ENCODE measurements around the gene HSD11B2. TPM values are rescaled to one million over a fixed set of nuclear protein-coding genes. Genes with fewer than 3 reads are reported as not detected.

Gene HSD11B2
- total RNA-seq, 1 donor from 2014 or later = 2.4 TPM

GRCh38 chr16:67456391-67457081, 25.6 kb downstream of the HSD11B2 start:
- peak; percentile 37 to 67 (median 53) for TF ChIP-seq CTCF (IDR thresholded peaks at IDR 0.05)
- Histone ChIP-seq H3K27ac (peak overlapping the region; percentile 74 to 83), H3K9me3 (no peaks in the 10 kb centered on the region), H3K4me1 (peaks cover 34 to 49% of the 10 kb centered on the region in 2 donors), H3K4me3 (no peak overlapping the region), H3K36me3 (peaks cover 13 to 18% of the 10 kb centered on the region in 2 donors), H3K27me3 (no peaks in the 10 kb centered on the region)
- intact Hi-C loops (cut with DNase I) = no loop called here
- DNase-seq (ENCODE audit: low spot score in 2 of 2) = peak; percentile 41 to 86

DNA sequence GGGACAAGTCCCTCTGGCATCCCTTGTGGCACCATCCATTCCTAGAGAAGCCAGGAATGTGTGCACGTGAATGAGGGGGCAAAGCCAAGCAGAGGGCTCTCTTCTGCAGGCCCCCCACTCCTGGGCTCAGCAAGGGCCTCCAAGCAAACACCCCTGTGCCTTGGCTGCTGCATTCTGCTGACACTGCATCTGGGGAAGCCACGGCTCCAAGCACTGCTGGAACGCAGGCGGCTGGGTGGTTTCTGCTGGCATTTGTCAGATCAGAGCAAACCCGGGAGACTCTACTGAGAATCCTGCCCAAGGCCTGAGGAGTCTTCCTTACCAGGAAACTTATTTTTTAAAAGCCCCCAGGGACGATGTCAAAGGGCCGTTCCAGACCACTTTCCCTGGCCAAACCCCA, 26.7 kb downstream of the HSD11B2 start:
- DNase-seq (ENCODE audit: low spot score in 2 of 2) = no peak
- H3K9me3 ChIP-seq = no peaks in the 10 kb centered on the region
- H3K36me3 ChIP-seq = peaks cover 7% of the 10 kb centered on the region in 2 donors
- intact Hi-C loops (cut with DNase I) = no loop called here
- H3K4me3 ChIP-seq = no peak overlapping the region
- H3K27ac ChIP-seq = peak overlapping the region; percentile 81 to 83
- no peaks in the 10 kb centered on the region for H3K27me3 ChIP-seq
- H3K4me1 ChIP-seq = peaks cover 34 to 52% of the 10 kb centered on the region in 2 donors
- TF ChIP-seq CTCF (IDR thresholded peaks at IDR 0.05) = no peak

DNA sequence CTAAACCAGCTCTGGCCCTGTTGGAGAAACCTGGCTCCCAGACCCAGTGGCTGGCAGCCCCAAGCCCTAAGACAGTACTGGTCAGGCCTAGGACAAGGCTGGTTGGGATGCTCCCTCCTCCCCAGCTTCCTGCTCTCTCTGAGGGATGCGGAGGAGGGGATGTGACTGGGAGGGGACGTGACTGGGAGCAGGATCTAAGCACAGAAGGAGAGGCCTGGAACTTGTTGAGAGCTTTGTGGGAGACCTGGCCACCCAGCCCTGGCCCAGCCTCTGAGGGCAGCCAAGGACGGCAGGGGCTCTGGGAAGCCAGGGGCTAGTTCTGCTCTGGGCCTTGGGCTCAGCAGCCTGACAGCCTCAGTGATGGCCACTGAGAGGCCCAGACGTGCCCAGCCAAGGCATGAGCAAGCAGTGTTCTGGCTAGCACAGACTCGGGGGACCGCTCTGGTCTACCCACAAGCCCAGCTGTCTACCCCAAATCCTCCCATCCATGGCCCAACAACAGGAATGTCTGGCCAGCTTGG, 27.3 kb downstream of the HSD11B2 start:
- H3K36me3 ChIP-seq = peaks cover under 1 to 2% of the 10 kb centered on the region in 2 donors
- TF ChIP-seq CTCF (IDR thresholded peaks at IDR 0.05) = no peak
- DNase-seq (ENCODE audit: low spot score in 2 of 2) = no peak
- no peak overlapping the region for H3K4me3 ChIP-seq
- H3K27ac ChIP-seq = peak overlapping the region; percentile 81 to 83
- H3K27me3 ChIP-seq = no peaks in the 10 kb centered on the region
- peaks cover 34 to 52% of the 10 kb centered on the region in 2 donors for H3K4me1 ChIP-seq
- intact Hi-C loops (cut with DNase I) = no loop called here
- no peaks in the 10 kb centered on the region for H3K9me3 ChIP-seq

DNA sequence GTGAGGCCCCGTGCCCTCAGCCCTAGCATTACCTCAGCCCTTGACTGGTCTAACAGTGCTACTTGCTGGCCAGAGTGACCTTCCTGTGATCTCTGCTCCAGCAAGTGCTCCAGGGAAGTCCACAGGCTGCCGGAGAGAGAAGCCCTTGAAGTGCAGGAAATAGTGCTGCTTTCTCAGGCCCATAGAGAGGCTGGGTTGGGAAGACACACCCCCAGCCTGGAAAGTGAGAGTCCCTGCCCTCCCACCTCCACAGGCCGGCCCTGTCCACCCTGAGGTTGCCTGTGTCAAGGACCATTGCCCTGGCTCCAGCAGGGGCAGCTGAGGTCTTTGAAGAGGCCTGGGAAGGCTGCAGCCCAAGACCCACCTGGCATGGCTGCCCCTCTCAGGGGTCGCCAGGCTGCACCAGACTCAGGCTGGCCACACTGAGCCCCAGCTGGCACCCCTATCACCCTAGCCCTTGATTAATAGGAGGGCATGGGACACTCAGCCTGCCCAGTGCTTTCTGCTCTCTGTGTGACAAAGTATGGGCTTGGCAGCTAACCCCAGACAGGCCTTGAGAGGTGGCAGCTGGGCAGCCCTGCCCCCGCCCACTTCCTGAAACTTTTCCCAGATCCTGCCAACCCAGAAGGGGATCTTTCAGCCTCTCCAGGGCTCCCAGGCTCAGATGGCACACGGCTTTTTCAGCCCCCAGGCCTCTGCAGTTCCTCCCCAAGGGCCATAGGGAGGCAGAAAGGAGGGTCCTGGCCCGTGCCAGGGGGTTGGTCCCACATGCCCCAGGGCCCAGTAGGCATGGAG, 28.3 kb downstream of the HSD11B2 start:
- H3K27ac ChIP-seq = peak overlapping the region; percentile 81 to 83
- intact Hi-C loops (cut with DNase I) = no loop called here
- DNase-seq (ENCODE audit: low spot score in 2 of 2) = peak in 1 of 2 donors; percentile 80
- no peak overlapping the region for H3K4me3 ChIP-seq
- no peaks in the 10 kb centered on the region for H3K27me3 ChIP-seq
- TF ChIP-seq CTCF (IDR thresholded peaks at IDR 0.05) = no peak
- peaks cover 34 to 52% of the 10 kb centered on the region in 2 donors for H3K4me1 ChIP-seq
- no peaks in the 10 kb centered on the region for H3K9me3 ChIP-seq
- no peaks in the 10 kb centered on the region for H3K36me3 ChIP-seq

DNA sequence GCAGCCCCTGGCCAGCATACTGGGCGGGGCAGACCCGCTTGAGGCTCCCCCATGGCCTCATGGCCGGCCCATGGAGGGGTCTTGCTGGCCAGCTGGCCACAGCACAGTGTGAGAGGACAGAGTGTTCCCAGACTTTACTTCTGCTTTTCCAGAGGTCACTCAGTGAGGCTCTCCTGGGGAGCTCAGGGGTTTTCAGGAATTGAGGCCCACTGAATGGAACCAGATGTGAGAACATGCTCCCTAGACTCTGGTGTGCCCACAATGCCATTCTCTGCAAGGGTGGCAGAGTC, 28.9 kb downstream of the HSD11B2 start:
- H3K4me1 ChIP-seq = peaks cover 34 to 56% of the 10 kb centered on the region in 2 donors
- DNase-seq (ENCODE audit: low spot score in 2 of 2) = no peak
- H3K36me3 ChIP-seq = no peaks in the 10 kb centered on the region
- H3K9me3 ChIP-seq = no peaks in the 10 kb centered on the region
- H3K27me3 ChIP-seq = no peaks in the 10 kb centered on the region
- no peak for TF ChIP-seq CTCF (IDR thresholded peaks at IDR 0.05)
- no peak overlapping the region for H3K4me3 ChIP-seq
- peak overlapping the region; percentile 81 to 83 for H3K27ac ChIP-seq
- intact Hi-C loops (cut with DNase I) = loop anchor here (10.0 kb wide), 1 partner anchor 85 kb away; no protein-coding TSS in a partner anchor

All from ascending aorta (tissue), 2 donors.